ENCODE data around the gene AFF3.

The AFF3 gene

DNA sequence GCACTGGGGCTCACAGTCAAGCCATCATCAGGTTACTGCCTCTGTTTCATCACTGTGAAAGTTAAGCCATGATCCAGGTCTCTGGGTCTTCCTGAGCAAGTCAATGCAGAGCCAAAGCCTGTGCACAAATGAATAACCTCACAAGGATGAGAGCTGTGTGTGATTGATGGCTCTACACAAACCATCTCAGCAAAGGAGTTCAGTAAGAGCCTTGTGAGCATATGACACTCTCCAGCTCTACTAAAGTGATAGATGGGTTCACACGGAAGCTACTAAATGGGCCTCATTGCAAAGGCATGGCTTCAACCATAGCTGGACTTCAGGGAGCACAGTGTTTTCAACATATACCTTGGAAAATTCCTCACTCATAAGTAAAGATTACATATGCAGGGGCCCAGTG is 101.5 kb downstream of the AFF3 start:
- DNase-seq, result no peak

DNA sequence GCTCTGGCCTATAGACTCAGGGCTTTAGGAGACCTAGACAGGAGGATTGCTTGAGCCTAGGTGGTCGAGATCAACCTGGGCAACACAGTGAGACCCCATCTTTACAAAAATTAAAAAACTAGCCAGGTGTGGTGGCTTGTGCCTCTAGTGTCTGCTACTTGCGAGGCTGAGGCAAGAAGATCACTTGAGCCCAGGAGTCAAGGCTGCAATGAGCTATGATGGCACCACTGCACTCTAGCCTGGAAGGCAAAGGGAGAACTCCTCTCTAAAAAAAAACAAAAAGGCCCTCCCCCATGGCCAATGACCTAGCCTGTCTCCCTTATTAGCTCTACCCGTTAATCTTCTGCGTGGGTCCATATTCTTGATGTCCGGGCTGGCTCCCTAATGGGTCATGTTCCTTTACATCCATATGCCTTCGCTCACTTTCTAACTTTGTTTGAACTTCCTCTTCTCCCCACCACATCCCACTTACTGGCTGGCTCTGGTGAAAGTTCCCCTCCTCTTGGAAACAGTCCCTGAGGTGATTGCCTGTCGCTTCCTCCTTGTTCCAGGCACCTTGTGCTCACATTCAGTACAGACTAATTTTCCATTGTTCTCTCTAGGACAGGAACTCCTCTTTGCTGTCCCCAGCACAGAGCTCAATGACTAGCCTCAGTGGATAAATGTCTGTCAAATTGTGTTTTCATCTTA is 103.0 kb downstream of the AFF3 start:
- no peak for DNase-seq

DNA sequence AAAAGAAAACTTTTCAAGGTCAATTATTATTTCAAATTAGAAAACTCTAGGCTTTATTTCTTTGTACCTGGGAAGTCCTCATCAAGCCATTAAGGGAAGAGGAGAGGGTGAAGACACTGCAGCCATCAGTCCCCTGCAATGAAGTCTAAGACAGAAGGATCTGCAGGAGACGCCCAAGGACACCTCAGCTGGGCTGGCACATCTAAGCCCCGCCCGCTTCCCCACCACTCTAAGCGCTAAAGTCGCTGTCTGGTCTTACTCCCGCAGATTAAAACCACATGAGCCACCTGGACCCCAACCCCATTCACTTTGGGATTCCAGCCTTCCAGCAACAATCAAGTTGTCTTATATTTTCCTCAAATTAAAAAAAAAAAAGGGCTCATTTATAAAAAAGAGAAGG is 104.4 kb downstream of the AFF3 start:
- no peak for DNase-seq

DNA sequence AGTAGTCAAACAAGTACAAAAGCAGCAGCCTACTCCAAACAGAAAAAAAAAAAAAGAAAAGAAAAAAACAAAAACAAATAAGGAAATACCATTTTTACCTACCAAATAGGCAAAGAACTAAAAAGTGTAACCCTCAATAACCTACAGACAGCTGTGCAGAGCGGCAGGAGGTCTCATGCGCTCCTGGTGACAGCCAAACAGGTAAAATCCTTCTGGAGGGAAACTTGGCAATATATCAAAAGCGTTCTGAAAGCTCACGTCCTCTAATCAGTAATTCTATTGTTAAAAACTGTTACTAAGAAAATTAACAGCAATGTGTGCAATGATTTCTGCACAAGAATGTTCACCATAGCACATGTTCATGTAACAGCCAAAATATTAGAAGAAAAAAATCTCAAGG is 105.6 kb downstream of the AFF3 start:
- DNase-seq, result no peak

DNA sequence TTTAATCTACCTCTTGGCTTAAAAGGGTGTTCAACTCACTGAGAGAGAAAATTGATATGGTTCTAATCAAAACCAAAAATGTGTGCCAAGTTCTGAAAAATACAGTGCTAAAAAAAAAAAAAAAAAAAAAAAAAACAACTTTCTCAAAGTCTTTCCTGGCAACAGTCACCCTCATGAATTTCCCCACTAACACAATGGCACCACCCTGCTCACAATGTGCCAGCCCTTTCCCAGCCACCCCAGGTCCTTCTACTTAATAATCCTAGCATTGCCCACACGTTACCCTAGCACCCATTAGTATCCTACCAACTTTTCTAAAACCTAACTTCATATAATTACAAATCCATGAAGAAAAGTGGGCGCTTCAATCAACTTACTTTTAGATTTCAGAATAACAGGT is 106.4 kb downstream of the AFF3 start:
- no peak for DNase-seq

DNA sequence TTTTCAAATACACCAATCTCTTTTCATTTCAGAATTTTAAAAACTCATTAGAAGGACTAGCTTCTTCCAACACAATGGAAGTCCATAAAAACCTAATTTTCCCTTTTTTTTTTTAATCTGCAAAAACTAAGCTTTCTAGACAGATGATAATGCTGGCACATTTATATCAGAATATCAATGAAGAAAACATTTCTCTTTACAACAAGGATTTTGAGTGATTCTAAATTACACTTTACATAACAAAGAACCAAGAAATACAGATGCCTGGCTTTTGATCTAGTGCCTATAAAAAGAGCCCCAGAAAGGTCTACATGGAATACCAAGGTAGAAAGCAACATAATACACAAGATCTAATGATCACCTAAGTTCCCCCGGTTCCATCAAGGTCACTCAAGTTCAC is 108.0 kb downstream of the AFF3 start:
- DNase-seq, result no peak

DNA sequence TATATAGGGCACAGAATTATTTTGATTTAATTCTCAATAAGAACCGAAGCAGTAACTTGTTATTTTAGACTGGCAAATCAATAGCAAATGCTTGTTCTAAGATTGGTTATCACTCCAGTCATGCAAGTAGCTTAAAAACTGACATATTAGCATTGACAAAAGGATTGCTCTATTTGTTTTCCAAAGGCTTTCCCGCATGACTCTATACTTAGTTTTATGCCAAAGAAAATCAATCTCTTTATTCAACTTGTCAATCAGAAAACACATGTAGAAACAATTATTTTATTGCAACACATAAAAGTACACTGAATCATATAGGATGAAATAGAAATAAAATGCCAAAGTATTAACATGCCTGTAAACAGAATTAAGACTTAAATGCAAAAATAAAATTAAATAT is 108.4 kb downstream of the AFF3 start:
- DNase-seq, result no peak

DNA sequence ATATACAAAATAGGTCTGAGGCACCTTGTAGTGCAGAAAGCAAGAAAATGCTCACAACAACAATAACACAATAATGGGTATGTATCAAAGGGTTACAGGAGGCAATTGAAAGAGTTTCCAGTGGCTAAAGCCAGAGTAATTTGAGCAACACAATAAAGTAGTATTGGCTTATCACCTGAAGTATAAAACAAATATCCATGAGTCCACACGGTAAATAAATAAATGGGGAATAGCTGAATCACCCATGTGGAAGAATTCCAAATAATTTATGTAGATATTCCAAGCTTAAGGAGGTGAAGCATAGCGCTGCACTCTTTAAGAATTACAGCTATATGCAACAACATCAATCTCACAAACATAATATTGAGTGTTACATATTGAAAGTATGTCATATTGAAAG is 110.8 kb downstream of the AFF3 start:
- DNase-seq, result no peak

DNA sequence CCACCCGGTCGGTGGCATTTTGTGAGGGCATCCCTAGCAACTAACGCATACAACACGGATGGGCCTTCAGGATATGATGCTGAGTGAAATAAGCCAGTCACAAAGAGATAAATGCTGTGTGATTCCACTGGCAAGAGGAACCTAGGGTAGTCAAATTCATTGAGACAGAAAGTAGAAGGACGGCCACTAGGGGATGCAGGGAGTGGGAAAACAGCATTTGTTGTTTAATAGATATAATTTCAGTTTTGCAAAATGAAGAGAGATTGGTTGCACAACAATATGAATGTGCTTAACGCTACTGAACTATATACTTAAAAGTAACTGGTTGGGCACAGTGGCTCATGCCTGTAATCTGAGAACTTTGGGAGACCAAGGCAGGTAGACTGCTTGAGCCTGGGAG is 112.9 kb downstream of the AFF3 start:
- no peak for DNase-seq

DNA sequence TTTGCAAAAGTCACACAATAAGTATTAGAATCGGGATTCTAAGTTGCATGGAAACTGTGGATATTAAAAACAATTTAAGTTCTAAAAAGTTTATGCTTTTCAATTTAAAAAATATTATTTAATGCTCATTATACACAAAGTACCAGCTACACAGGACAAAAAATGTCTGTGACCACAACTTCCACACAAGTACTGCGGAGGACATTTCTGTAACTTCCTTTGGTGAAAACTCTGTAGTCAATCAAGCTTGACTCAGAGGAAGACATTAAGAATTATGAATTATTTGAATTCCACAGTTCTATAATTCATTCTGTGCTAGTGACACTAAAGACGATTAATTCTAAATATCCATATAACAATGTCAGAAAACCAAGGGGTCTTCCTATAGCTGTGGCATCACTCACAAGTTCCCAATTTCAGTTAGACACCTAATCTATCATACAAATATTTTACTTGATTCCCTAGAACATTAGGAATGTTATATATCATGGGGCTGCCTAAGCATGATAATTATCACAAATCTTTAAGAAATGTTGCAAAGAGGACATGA is 120.5 kb downstream of the AFF3 start:
- no peak for DNase-seq

DNA sequence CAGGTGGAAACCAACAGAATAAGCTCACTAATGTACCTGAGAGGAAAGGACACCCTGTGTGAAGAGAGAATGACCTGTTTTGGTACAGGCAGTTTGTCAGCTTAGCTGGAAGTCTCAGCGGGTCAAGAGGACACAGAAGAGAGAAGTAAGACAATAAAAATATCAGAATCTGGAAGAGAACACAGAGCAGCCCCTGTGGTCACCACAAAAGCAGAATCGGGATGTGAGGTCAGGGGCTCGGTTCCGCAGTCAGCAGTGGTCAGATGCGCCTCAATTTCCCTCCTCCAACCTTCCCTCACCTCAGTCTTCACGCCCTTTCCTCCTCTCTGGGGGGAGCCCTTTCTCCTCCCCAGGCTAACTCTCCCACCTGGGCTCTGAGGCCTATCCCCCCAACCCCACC is 122.9 kb downstream of the AFF3 start:
- DNase-seq, result no peak

DNA sequence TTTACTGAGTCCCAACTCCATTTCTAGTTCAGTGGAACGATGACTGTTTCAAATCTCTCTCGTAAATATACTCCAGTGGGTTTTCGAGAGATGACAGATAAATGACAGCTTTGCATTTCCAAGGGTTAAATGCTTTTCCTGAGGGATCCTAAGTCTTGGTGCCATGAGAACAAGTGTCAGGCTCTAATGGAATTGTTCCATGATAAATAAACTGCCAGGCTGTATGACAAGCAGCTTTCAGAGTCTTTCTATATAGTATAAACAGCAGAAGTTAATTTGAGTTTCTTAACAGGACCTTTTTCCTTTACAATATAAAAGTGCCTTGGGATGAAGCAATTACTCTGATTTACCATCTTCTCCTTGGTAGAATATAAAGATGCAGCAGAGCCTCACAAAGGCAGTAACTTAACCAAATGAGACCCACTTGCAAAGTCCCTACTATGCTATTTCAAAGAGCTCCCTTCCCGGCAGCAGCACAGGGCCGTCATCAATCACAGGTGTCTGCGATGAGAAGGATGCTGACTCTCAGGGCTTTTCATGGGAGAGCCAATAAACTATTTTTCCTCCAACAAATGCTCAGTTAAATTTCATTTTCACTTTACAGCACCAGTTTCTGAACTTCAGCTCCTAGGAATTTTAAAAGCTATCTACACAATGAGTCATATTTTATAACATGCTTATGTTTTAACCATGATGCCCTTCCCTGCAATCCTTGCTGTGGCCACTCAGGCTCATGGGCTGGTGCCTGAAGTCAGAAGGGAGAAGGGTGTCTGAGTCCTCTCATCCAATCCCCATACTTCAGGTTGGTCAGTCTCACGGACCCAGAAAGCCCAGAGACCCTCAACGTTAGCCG is 123.8 kb downstream of the AFF3 start:
- DNase-seq, result peak; percentile 27

DNA sequence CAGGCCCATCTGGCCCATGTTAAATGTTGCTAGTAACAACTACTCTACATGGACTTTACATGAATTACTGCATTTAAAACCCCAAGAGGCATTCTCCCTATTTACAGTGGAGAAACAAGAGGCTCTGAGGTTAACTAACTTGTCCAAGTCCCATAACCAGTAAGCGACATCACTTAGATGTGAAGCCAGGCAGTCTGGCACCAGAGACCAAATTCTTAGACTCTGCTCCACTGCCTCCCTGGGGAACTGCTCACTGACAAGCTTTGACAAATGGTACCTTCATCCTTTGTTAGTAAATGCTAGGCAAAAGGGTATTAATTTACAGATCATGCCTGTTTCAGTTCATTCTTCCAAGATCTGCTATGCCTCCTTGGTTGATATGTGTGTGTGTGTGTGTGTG is 124.8 kb downstream of the AFF3 start:
- peak; percentile 57 for DNase-seq

DNA sequence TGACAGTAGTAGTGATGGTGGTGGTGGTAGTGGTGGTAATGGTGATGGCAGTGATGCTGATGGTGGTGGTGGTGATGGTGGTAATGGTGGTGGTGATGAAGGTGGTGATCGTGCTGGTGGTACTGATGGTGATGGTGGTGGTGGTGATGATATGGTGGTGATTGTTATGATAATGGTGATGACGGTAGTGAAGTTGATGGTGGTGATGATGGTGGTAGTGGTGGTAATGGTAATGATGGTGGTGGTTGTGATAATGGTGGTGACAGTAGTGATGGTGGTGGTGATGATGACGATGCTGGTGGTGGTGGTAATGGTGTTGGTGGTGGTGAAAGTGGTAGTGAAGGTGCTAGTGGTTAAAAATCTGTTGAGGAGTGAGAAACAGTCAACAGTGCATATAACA is 125.6 kb downstream of the AFF3 start:
- no peak for DNase-seq

DNA sequence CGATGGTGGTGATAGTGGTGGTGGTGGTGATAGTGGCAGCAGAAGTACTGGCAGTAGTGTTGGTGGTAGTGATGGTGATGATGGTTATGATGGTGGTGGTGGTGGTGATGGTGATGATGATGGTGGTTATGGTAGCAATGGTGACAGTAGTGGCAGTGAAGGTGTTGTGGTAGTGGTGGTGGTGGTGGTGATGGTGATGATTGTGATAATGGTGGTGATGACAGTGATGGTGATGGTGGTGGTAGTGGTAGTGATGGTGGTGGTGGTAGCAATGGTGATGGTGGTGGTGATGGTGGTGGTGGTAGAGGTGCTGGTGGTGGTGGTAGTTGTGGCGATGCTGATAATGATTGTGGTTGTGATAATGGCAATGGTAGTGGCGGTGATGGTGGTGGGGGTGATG is 126.5 kb downstream of the AFF3 start:
- no peak for DNase-seq

DNA sequence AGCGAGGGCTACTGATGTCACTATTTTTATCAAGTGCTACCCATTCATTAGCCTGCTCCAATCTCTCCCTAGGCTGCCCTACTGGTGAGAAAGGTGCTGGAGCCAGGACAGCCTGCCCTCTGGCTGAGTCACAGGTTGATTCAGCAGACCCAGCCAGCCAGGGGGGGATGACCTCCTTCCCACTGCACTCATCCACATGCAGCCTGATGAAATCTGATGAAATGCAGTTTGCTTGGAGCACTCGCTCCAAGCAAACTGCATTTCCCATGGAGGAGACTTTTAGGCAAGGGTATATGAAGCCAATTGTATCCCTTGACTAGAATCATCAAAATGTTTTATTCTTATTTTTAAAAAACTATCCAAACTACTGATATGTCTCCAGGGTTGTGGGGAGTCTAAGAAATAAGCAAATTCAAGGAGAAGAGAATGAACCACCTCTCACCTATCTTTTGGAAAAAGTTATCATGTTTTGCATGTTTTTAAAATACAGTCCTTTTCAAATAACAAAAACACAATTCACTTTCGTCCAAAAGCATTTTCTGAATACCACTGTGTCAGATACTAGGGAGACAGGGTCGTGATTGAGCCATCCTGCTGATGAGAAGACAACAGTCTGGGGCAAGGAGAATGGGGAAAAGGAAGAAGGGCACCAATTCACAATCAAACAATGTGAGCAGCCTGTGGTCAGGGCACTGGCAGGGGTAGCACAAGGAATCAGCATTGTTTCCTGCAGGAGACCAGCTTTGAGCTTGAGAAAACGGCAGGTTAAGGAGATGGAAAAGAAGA is 128.3 kb downstream of the AFF3 start:
- peak; percentile 89 for DNase-seq

DNA sequence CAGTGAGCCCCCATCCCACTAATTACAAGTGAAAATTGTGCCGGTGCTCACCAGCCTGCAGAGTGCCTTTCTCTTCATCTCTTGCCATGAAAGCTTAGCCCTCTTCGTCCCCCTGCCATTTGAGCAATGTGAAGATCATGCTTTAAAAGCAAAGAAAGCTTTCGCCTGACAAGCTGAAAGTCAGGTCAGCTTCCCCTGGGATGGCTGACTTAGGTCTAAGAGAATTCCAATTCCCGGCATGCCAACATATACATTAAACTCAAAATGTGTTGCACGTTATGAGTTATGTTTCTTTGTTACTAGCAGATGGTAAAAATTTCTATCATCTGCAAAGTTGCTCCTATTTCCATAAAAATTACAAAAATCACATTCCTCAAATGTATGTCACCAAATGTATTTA is 129.8 kb downstream of the AFF3 start:
- no peak for DNase-seq

DNA sequence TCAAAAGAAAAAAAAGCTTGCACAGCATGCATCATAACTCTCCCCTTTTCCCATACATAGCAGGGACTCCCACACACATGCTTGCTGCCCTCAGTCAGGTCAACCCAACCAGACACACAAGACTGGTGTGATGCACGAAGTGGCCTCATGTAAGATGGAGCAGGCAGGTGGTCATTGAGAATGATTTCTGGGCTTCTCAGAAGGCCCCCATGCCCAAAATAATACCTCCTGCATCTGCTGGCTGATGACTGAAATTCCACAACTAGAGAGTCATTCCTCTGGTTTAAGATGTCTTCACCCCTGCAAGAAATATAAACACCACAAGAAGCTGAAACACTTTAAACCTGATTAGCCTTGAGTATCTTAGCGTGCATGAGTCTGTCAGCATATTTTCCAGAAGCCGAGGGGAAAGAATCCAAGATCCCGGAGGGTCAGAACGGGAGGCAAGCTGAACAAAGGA is 131.1 kb downstream of the AFF3 start:
- DNase-seq, result peak; percentile 88

DNA sequence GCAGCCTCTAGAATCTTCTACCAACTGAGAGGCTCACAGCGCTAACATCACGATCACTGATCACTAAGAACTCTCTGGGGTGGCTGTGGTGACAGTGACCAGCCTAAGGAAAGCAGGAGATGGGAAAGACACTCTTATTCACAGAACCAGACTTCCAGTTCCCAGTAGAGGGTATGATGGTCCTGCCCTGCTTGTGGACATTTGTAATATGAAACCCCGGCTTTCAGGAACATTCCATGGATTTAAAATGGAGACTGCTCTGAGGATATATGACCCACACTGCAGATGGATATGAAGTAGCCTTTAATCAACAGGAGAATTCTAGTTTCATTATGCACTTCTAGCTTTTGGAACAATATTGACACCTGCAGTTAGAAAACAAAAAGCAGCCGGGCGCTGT is 131.8 kb downstream of the AFF3 start:
- no peak for DNase-seq

DNA sequence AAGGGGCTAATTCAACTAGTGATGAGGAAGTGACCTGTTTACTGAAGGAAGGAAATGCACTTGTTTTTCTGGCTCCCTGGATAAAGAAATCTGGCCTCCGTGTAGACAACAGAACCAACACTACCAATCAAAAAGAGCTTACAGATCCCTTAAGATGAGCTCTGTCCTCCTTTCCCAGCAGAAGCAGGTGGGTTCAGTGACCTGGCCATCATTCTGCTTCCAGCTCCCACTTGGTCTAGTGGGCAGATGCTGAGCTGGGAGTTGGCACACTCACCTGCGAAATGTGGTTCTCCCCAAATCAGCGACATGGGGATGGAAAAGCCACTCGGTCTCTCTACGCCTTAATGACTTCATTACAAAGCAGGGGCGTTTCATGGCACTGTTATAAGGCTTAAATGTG is 132.6 kb downstream of the AFF3 start:
- no peak for DNase-seq

DNA sequence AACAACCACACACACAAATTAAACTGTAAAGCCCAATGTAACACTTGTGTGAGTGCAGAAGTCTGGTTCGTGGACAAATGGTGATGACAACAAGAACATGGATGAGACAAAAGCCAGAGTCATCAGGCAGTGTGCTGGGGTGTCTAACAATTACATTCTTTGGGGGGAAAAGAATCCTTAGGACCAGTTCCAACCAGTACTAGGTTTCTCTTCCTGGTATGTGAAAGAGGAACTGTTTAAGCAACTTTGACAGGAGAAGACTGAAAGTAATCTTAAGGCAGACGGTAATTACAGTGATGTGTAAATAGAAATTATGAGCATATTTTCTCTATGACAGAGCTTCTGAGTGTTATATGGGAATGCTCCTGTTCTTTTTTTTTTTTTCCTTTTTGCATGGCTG is 133.4 kb downstream of the AFF3 start:
- DNase-seq, result no peak

DNA sequence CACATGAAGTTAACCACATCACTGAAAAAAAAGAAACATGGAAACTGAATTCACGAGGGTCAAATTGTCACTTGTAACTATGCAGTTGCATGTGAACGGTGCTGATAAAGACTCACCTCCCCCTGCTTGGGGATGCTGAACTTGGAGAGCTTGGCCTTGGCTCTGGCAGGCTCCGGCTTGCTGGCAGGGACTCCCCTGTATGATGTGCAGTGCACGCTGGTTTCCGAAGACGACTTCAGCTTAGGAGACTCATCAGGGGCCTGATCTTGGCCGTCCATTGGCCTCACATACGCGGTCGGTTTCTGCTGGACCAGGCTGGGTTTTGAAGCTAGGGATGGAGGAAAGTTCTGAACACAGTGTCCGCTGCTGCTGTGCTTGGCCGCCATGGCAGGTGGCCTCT is 135.9 kb downstream of the AFF3 start:
- DNase-seq, result no peak

DNA sequence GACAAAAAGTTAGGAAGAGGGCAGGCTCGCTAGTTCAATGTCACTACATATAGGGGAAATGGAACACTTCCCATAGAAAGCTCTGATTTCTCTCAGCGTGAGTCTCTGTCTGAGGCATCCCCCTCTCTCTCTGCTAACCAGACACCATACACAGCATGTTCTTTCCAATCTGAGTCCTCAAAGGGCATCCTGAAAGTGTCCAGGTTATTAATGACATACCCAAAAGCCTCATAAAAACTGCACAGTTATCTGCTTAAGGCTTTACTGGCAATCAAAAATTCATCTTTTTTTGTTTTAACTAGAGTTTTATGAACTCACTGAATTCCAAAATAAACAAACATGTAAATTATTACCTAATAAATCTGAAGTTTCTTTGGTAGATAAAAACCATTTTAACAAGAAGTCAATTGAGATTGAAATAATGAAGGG is 137.4 kb downstream of the AFF3 start:
- no peak for DNase-seq

Measured in kidney glomerular epithelial cell (primary cell).